Pancreas (tissue), 10 donors: ENCODE results near the gene PRDM16. TPM values are rescaled to one million over a fixed set of nuclear protein-coding genes. Genes with fewer than 3 reads are reported as not detected.
A peak's percentile ranks its signal among the peaks of the same experiment; 100 is the strongest.

Experiments used
- ATAC-seq, 4 donors: fragments of 200-7000 bp; cut with Tn5 transposase; one replicate each; pipeline versions ENCODE4 v1.8.0 to v1.9.1; 2020; ENCODE audit warnings: mild to moderate bottlenecking in 4 of 4, moderate library complexity in 4 of 4
- DNase-seq, 6 donors: peaks; one replicate each; pipeline ENCODE4 v3.0.0-alpha.2; 2020
- FAIRE-seq: peaks from 2 replicates; lab custom pipeline; 2012; peaks lifted over from hg19 to GRCh38; lab: Jason Lieb, UNC
- H3K27ac ChIP-seq, 4 donors: fragments of 200-600 bp; sonication (generic); 1 replicate in 3 of 4; 2 replicates in 1 of 4; pipeline versions ENCODE4 v1.5.0 to v1.8.0; 2020
- H3K27me3 ChIP-seq, 4 donors: fragments of 200-600 bp; one replicate each; pipeline ENCODE4 v1.8.0; 2021
- H3K36me3 ChIP-seq, 3 donors: fragments of 200-600 bp; sonication (generic) in 1 of 3; one replicate each; pipeline versions ENCODE4 v1.5.0 to v1.8.0; 2020 to 2021
- H3K4me1 ChIP-seq, 3 donors: fragments of 200-600 bp; one replicate each; pipeline ENCODE4 v1.8.0; 2021
- H3K4me3 ChIP-seq, 4 donors: fragments of 200-600 bp; sonication (generic) in 2 of 4; one replicate each; pipeline versions ENCODE4 v1.5.0 to v1.8.0; 2020 to 2021
- H3K9me3 ChIP-seq, 4 donors: fragments of 200-600 bp; one replicate each; pipeline ENCODE4 v1.8.0; 2021
- CTCF ChIP-seq, 4 donors: fragments of 200-600 bp; sonication (generic) in 3 of 4; IDR thresholded peaks; one replicate each; pipeline versions ENCODE4 v1.5.0 to v1.8.0; 2021; ENCODE audit warnings: antibody characterized with exemption in 4 of 4
- WGBS, 2 donors: extraction: QIAGEN DNeasy Blood & Tissue Kit; methylation state at CpG; one replicate each; pipeline ENCODE4 v1.1.7; 2013; 5-methylcytosine and 5-hydroxymethylcytosine counted together
- intact Hi-C, 3 donors: fragments of 100-400 bp; cut with DNase I; formaldehyde crosslinking; loops; one replicate each; pipeline versions ENCODE4 v1.11.1 to v1.14.2; 2022
- polyA plus RNA-seq, 2 donors: library from polyadenylated mRNA; stranded (reverse); fragments of 200-250 nt; gene quantifications; one replicate each; pipeline ENCODE4 v1.2.3, GENCODE V29; 2013
- total RNA-seq, 6 donors: library from RNA; stranded (reverse); fragmentation: NEBNext Ultra II Directional in 4 of 6; extraction: Animal tissue kit (Norgen Biotek cat#: 25700) in 4 of 6; gene quantifications; one replicate each; pipeline versions ENCODE4 v1.2.1 to v1.2.4, GENCODE V29; 2021 to 2023
- donor health status: healthy with polysubstance abuse.
- donor health status: DM: no; HTN: no; CAD: no; lungs with moderate emphysema.
- donor health status: DM: no; HTN: no; CAD: no.
- donor health status: control.
- donor health status: control.
- donor health status: Bipolar disorder and iron deficiency.
- donor health status: DM: yes; HTN: yes; CAD: no.
- donor health status: DM: no; HTN: no; CAD: no.
- donor health status: DM: no; HTN: no; CAD: no.
- donor health status: DM: yes; HTN: yes; CAD: no.

PRDM16 gene
- total and polyA plus RNA-seq, 8 donors, result 6.6 to 19.2 (median 14.9) TPM

GRCh38 chr1:3067301-3067670 is 1.7 kb upstream of the PRDM16 start:
- intact Hi-C loops, result loop anchor here in 2 of 3 donors (5.0 to 10.0 kb wide), 4 partner anchors 118 to 348 kb away; no protein-coding TSS in a partner anchor
- H3K4me1 ChIP-seq, result peaks cover 0 to 7% (median 0%) of the 10 kb centered on the region in 3 donors
- FAIRE-seq, result no peak

GRCh38 chr1:3067671-3068563 is 1.1 kb upstream of the PRDM16 start:
- peak in 1 of 4 donors; percentile 0 for ATAC-seq
- Histone ChIP-seq H3K36me3 (no peaks in the 10 kb centered on the region), H3K4me1 (peaks cover 0 to 8% (median 0%) of the 10 kb centered on the region in 3 donors), H3K27me3 (no peaks in the 10 kb centered on the region), H3K9me3 (no peaks in the 10 kb centered on the region), H3K27ac (peak overlapping the region; percentile 53 to 83 (median 70)), H3K4me3 (peak overlapping the region; percentile 28 to 92 (median 66))
- 14 to 29% methylated on average over 64 to 97 of the region's 97 CpGs for WGBS, 2 donors
- intact Hi-C loops, result loop anchor here in 2 of 3 donors (5.0 to 10.0 kb wide), 4 partner anchors 117 to 347 kb away; no protein-coding TSS in a partner anchor
- DNase-seq, result peak in 5 of 6 donors; percentile 25 to 81 (median 54)
- no peak for TF ChIP-seq CTCF (IDR thresholded peaks at IDR 0.05)
- FAIRE-seq, result no peak

More at GRCh38 chr1:3067301-3067670, 1.7 kb upstream of the PRDM16 start:
- peak in 1 of 4 donors; percentile 0 for ATAC-seq
- peak in 5 of 6 donors; percentile 32 to 81 (median 51) for DNase-seq
- H3K27ac ChIP-seq, result peak overlapping the region in 2 of 4 donors; percentile 79 to 83
- WGBS, 2 donors, result 50 to 59% methylated on average over 23 to 29 of the region's 29 CpGs
- peak overlapping the region; percentile 28 to 92 (median 66) for H3K4me3 ChIP-seq
- no peaks in the 10 kb centered on the region for H3K27me3 ChIP-seq
- no peaks in the 10 kb centered on the region for H3K9me3 ChIP-seq
- H3K36me3 ChIP-seq, result no peaks in the 10 kb centered on the region
- TF ChIP-seq CTCF (IDR thresholded peaks at IDR 0.05), result no peak

- peaks cover 0 to 10% (median 5%) of the 10 kb centered on the region in 3 donors for H3K4me1 ChIP-seq
- no peaks in the 10 kb centered on the region for H3K27me3 ChIP-seq
- H3K27ac ChIP-seq, result peak overlapping the region; percentile 83 to 96 (median 90)
- no peak for FAIRE-seq
- peak overlapping the region; percentile 59 to 92 (median 85) for H3K4me3 ChIP-seq
- intact Hi-C loops, result loop anchor here in 2 of 3 donors (5.0 to 10.0 kb wide), 4 partner anchors 115 to 345 kb away; no protein-coding TSS in a partner anchor
- DNase-seq, result peak; percentile 60 to 78 (median 72)
- no peaks in the 10 kb centered on the region for H3K9me3 ChIP-seq
- ATAC-seq, result peak; percentile 19 to 49 (median 35)
- TF ChIP-seq CTCF (IDR thresholded peaks at IDR 0.05), result no peak
- H3K36me3 ChIP-seq, result no peaks in the 10 kb centered on the region
- 0% methylated on average over 32 to 82 of the region's 91 CpGs for WGBS, 2 donors
Observed at GRCh38 chr1:3069491-3070308, 697 bp downstream of the PRDM16 start.

GRCh38 chr1:3070309-3070643 is 1.3 kb downstream of the PRDM16 start:
- intact Hi-C loops, result no loop called here
- Histone ChIP-seq H3K9me3 (no peaks in the 10 kb centered on the region), H3K4me1 (peaks cover 5 to 16% (median 11%) of the 10 kb centered on the region in 3 donors), H3K4me3 (peak overlapping the region; percentile 59 to 92 (median 85)), H3K27ac (peak overlapping the region; percentile 87 to 96 (median 90)), H3K36me3 (no peaks in the 10 kb centered on the region), H3K27me3 (no peaks in the 10 kb centered on the region)
- no peak for DNase-seq
- ATAC-seq, result no peak
- WGBS, 2 donors, result 0 to 2% methylated on average over 17 to 57 of the region's 57 CpGs
- FAIRE-seq, result no peak
- TF ChIP-seq CTCF (IDR thresholded peaks at IDR 0.05), result no peak
